ELR (cell line): ENCODE measurements around the gene SLC9A5.

Source experiments
- DNase-seq: peaks from one replicate; pipeline ENCODE4 v3.0.0-alpha.2; 2015; ENCODE audit warnings: low read depth

Gene SLC9A5

DNA sequence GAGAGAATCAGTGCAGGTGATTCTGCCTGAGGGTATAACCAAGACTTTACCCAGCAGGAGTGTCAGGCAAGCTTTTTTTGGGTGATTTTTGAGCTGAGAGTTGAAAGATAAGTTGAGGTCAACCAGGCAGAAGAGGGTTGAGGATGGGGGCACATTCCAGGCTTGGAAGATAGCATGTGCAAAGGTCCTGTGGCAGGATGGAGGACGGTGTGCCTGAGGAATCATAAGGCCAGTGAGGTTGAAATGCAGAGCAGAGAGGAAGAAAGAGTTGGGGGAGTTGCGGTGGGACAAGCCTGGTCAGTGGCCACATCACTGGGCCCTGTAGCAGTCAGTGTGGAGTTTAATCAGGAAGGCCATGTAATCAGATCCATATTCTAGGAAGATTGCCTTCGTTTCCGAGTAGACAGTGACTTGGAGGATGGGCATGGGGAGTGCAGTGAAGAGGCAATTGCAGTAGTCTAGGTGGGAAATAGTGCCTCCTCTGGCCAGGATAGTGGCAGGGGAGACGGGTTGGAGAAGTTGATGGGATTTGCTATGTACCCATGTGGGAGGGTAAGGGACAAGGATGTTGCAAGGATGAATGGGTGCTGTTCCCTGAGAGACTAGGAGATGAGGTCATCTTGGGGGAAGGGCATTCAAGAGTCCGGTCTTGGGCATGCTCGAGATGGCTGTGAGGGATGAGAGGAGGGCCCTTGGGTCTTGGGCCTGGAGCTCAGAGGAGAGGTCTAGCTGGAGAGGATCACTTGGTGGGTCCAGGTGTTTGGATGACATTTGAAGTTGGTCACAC is 34.5 kb downstream of the SLC9A5 start:
- peak; percentile 62 for DNase-seq

DNA sequence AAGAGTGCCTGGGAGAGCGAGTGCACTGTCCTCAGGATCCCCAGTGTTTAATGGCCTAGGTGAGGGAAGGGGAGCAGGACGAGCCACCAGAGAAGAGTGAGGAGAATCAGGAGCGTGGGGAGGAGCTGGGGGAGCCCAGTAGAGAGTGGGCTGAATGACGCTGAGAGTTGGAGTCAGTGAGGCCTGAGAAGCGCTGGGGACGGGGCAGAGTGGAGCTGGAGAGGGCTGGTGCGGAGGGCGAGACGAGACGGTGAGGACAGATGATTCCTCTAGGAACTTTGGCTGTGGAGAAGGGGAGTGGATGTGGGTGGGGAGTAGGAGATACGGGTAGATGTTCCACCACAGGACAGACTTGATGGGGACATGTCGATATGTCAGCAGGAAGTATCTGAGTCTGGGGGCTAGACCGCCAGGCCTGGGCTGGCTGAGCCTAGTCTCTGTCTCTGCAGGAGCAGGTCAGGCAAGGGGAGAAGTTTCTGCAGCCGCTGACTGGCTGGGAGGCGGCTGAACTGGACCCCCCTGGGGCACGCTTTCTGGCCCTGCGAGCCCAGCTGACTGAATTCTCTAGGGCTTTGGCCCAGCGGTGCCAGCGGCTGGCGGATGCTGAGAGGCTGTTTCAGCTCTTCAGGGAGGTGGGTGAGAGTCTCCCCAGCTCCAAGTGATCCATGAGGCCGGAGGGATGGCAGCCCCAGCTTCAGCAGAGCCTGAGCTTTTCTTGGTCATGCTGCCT is 35.2 kb downstream of the SLC9A5 start:
- DNase-seq: no peak

GRCh38 chr16:67284699-67285646 is 36.2 kb downstream of the SLC9A5 start:
- peak; percentile 53 for DNase-seq

DNA sequence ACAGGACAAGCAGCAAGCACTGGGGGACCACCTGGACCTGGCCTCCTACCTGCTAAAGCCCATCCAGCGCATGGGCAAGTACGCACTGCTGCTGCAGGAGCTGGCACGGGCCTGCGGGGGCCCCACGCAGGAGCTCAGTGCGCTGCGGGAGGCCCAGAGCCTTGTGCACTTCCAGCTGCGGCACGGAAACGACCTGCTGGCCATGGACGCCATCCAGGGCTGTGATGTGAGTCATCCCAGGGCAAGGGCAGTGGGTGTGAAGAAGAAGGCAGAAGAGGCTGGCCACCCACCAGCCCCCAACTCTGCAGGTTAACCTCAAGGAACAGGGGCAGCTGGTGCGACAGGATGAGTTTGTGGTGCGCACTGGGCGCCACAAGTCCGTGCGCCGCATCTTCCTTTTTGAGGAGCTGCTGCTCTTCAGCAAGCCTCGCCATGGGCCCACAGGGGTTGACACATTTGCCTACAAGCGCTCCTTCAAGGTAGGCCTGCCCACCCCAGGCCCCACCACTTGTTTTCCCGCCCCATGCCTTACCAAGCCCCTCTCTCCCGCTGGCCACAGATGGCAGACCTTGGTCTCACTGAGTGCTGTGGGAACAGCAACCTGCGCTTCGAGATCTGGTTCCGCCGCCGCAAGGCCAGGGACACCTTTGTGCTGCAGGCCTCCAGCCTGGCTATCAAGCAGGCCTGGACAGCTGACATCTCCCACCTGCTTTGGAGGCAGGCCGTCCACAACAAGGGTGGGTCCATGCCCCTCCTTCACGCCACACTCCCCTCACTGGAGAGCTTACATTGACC is 37.9 kb downstream of the SLC9A5 start:
- no peak for DNase-seq

- DNase-seq: no peak
These were observed 39.2 kb downstream of the SLC9A5 start for GRCh38 chr16:67287960-67288359.

- no peak for DNase-seq
These were observed 42.7 kb downstream of the SLC9A5 start for GRCh38 chr16:67291461-67291860.

- DNase-seq: no peak
These were observed 45.5 kb downstream of the SLC9A5 start for GRCh38 chr16:67294171-67294757.

- DNase-seq: no peak
These were observed 46.2 kb downstream of the SLC9A5 start for GRCh38 chr16:67294938-67295361.

DNA sequence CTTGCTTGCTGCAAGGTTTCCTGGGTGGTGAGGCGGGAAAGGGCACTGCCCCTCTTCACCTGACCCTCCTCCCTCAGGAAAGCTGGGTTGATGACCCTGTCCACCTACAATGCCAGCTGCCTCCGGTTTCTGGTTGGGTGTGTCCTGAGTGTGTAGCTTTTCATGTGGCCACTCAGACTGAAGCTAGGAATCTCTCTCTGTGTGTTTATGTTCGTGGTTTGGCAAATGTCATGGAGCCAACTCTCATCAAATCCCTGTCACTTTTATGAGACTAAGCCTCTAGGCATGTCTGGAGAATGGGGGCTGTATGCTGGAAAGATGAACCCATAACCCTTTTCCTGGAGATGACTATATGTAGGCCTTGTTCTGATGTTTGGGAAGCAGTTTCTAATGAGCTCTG is 47.6 kb downstream of the SLC9A5 start:
- DNase-seq: peak; percentile 76

DNA sequence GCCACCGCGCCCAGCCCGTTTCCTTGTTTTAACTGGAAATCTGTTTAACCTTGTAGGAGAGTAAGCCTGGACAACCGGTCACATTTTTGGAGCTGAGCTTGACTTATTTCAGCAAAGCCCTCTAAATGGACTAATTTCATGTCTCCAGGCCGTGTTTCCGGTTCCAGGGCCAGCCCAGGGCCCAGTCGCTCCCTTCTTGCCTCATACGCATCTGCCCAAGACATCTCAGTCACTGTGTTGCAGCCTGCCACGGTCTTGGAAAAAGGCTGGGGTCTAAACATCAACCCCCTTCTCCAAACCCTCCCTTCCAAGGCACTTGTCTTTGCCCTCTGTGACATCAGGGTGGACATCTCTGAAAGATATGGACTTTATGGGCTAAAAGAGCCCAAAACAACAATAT is 49.5 kb downstream of the SLC9A5 start:
- DNase-seq: no peak

DNA sequence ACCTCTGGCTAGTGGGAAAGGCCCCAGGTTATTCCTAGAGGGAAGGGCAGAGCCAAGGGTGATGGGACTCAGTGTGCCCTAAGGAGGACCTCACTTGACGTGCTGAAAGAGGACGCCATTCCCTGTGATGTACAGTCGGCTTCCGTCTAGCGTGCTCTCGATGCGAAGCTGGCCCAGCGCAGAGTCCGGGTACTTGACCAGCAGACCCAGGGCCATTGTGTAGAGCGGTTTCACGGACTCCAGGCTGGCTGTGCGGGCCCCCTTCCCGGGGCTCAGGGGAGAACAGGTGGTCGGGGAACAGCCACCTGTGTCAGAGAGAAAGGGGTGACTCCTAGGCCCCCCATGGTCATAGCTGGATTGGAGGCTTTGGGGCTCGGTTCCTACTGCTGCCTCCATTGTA is 50.5 kb downstream of the SLC9A5 start:
- DNase-seq: no peak

DNA sequence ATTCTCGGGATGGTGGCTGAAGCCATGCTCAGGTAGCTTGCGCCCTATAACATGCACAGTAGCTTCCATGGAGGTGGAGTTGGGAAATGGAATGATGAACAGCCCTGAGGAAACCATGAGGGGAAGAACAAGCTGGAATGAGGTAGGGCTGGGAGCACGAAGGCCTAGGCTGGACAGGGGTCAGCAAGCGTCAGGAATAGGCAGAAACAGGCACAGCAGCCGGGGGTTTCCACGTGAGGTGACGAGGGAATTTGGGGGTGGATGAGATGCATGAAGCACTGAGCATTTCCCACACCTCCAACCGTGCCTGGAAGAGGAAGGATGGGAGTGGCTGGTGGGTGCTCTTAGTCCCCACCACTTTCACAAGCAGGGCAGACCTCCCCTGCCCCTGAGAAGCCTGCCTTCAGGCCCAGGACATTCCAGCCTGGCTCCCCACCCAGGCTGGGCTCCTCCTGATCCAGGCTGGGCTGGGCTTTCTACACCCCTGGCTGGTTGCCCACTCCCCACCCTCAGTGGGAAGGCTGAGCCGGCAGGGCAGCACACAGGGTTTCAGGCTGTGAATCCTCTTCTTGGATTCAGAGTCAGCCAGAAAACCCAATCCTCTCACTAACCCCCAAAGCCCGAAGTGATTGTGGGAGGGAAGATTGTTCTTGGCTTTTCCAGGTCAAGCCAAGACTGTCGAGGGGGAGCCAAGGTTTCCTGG is 52.5 kb downstream of the SLC9A5 start:
- no peak for DNase-seq

DNA sequence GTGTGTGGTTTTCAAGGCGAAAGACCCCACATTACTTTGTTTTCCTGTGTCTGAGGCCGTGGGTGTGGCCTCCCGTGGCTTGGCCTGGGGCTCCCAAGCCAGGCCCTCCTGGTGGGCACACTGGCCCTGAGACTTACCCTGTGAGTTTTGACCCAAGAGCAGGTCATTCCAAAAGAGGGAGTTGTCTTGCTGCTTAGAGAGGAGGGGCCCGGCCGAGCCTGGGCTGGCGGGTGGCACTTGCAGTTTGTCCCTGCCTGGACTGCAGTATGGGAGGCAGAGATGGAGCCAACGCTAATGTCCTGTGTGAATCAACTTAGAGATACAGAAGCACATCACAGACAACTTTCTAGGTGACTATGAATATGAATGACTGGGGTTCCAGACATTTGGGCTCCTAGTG is 53.3 kb downstream of the SLC9A5 start:
- DNase-seq: no peak

- no peak for DNase-seq
These were observed 54.2 kb downstream of the SLC9A5 start for GRCh38 chr16:67302970-67303369.

GRCh38 chr16:67304020-67304419 is 55.2 kb downstream of the SLC9A5 start:
- no peak for DNase-seq

DNA sequence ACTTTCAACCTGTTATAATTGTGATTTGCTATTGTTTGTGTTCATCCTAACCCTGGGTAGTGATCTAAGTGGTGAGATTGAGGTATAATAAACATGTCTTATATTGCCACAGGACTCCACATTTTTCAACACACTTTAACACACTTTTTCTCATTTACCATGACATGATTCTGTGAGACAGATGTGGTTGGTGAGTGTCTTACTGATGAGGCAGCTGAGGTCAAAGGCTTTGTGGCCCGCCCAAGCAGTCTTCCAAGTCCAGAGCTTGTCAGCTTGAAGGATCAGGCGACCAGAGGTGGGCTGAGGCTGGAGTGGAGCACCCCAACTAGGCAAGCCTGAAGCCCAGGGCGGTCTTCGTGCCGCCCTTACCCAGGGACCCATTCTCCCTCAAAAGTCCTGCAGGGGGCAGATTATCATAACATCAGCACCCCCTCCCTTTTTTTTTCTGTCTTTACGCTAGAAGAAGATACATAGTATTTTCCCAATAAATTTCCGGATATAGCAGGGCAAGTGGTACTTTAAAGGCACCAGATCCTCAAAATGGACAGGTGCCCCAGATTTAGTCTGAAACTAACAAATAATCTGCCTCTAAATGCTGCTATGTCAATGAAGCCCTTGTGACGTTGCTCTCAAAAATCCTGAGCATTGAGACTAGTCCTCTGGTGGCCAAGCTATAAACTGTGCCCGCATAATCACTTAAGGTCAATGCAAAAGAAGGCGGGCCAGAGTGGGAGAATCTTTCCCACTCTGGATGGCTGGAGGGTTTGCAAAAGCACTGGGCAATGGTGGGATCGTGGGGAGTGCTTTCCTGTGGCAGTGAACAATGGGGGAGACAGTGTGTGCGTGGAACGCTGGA is 56.7 kb downstream of the SLC9A5 start:
- no peak for DNase-seq

DNA sequence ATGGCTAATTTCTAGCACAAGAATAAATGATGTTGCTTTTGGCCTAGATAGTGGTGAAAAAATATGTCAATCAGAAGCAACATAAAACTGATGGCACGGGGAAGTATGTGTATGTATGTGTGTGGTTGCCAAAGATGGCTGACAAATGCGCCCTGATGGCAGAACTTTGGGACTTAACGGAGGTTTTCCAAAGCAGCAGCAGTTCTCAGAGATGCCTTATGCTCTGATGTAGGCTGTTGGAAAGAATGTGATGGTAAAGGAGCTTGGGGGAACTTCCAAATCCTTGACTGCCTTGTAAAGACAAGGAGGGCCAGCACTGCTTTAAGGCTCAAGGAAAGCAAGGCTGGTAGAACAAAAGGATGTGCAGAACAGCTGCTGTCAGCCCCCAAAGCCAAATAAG is 61.8 kb downstream of the SLC9A5 start:
- DNase-seq: no peak

DNA sequence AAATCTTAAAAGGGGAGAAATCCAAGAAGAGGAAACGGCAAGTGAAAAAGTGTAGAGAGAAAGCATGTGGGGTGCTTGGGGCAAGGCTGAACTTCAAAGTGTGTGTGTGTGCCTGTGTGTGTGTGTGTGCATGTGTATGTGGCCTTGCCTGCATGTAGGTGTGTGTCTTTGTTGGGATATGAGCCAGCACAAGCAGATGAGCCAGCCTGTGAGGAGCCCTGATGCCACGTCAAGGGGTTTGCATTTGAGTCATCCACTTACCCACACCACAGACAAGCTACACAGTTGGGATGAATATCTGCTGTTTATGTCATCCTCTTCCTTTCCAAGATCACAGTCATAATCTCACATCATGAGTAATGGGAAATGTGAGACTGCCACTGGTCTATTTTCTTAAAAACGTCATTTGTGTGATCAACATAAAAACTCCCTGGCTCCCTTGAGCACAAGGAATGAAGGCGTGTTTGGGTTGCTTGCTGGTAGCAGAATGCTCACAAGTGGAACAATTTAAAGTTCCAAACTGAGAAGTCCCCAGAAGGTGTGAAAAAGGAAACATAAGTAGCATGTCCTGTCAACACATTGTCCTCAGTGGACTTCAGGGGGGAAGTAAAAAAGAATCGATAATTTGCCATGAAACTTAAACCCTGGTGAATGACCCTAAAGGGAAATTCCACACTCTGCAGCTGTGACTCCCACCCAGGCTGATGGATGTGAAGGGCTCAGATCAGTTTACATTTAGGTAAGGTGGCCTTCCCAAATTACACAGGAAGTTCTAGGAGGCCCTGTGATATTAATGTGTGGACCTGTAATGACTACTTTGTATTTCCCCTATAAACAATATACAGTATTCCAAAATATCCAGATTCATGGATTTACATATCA is 63.1 kb downstream of the SLC9A5 start:
- DNase-seq: peak; percentile 99

DNA sequence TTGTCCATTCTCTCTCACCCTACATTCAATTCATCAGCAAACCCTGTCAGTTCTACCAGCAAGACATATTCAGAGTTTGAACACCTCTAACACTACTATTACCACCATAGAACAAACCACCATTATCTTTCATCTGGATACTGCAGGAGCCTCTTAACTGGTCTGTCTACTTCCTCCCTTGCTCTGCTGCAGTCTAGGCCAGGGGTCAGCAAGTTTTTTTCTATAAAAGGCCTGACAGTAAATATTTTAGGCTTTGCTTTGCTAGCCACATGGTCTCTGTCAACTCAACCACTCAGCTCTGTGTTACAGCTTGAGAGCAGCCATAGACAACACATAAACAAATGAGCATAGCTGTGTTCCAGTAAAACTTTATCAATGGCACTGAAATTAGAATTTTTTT is 63.9 kb downstream of the SLC9A5 start:
- peak; percentile 14 for DNase-seq
